Activated CD4-positive, alpha-beta T cell treated with anti-CD3 and anti-CD28 coated beads, Interleukin-10, Interleukin-2, amounts not matched to agents 100 ng/mL and 50 ng/mL, durations not matched to agents 16 hours and 8 hours (primary cell): ENCODE measurements around the gene UAP1.
A peak's percentile ranks its signal among the peaks of the same experiment; 100 is the strongest.

Experiments
- DNase-seq: peaks from one replicate; pipeline ENCODE4 v3.0.0-alpha.2; 2020

The UAP1 gene

DNA sequence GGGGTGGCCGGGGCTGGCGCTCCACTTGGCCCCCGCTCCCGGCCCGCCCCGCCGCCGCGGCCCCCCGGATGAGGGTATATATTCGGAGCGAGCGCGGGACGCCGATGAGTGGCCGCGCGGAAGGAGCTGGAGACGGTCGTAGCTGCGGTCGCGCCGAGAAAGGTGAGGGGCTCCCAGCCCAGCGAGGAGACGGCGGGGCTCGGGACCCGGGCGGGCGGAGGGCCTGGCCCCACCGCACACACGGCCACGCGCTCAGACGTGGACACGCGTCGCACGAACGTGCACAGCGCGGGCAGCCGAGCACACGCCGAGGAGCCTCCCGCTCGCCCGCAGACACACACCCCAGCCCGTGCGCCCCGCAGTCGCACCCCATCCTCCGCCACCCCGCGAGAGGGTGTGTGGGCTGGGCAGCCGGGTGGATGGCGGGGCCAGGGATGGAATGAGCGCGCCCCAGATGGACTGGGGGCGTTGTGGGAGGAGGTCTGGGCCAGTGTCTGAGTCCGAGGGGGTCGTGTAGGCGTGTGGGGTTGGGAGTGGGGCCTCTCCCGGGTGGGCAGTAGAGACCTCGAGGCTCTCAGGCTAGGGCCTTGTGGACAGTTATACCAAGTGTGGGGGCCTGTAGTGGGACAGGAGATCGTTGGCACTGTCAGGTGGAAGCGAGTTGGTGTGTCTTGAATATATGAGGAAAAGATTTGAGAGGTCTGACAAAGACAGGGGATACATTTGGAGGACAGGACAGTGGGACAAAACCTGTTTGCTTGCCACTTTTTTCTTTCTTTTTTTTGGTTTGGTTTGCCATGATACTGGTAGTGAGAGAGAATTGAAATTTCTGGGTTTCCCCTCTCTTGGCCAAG is at the start of gene UAP1:
Gene UAP1 (plus strand): TSS at position 107 of the 854 bp plus-strand sequence. CDS start 4,347 bp downstream, outside the sequence.
- no peak for DNase-seq

GRCh38 chr1:162527314-162527713 is 34.2 kb upstream of the UAP1 start:
- DNase-seq = no peak

DNA sequence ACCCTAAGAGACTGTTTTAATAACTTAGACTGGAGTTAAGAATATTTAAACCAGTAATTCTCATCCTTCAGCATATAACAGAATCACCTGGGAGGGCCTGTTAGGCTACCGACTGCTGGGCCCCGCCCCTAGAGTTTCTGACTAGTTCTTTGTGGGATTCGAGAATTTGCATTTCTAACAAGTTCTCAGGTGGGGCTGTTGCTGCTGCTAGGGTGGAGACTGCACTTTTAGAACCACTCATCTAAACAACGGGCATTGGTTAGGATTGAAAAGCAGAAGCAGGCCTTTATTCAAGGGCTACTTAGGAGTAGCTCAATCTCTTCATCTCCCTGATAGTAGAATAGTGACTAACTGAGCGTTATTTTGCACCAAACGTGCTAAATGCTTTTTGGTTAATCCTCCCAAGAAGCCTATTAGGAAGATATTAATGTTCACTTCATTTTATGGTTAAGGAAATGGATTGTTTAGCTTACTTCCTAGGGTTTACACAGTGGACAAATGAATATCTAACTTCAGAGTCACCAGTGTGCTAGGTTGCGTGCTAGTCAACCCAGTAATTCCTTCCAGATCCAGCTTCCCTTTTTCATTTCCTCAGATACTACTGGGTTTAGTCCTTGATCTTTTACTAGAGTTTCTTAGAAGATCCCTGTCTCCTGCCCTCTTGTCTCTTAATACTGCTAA is 31.1 kb upstream of the UAP1 start:
- no peak for DNase-seq

DNA sequence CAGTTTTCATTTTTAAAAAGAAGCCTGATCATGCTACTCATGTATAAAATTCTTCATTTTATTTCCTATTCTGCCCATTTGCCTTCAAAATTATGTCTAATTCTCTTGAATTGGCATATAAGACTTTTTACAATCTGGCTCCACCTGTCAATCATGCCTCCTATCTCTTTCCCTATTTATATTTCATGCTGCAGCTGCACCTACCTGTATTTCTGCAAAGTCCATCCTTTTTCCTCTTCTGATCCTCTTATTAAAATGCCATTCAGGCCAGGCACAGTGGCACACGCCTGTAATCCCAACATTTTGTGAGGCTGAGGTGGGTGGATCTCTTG is 30.6 kb upstream of the UAP1 start:
- no peak for DNase-seq

- DNase-seq = no peak
Measured at GRCh38 chr1:162535501-162535900, 26.0 kb upstream of the UAP1 start.

DNA sequence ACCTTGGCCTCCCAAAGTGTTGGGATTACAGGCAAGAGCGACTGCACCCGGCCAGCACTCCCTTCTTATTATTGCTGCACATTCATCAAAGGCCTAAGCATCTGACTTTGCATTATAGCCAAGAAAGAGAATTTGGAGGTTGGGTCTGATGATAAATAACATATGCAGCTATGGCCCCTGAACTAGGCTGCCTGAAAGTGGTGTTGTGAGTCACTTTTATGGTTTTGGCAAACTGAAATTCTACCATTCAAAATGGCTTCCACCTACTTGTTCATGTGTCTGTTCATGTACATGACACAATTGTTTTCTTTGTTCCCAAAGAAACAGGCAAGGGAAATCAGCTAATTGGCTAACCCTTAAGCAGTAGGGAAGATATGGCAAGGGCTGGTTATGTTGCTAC is 25.0 kb upstream of the UAP1 start:
- peak; percentile 50 for DNase-seq

GRCh38 chr1:162537216-162537615 is 24.3 kb upstream of the UAP1 start:
- no peak for DNase-seq

- DNase-seq = peak; percentile 73
Measured at GRCh38 chr1:162538815-162539431, 22.6 kb upstream of the UAP1 start.

GRCh38 chr1:162541619-162542141 is 19.8 kb upstream of the UAP1 start:
- no peak for DNase-seq

DNA sequence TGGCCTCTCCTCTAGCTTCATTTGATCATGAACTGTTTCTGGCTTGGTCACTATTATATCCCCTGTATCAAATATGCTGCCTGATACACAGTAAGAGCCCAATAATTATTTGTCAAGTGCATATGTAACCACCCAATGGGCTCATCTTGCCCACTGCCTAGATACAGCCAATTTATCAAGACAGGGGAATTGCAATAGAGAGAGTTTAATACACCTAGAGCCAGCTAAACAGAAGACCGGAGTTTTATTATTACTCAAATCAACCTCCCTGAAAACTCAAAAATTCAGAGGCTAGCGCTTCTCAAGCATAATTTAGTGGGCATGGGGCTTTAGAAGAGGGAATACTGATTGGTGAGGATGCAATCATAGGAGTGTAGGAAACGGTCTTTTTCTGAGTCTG is 18.3 kb upstream of the UAP1 start:
- no peak for DNase-seq

DNA sequence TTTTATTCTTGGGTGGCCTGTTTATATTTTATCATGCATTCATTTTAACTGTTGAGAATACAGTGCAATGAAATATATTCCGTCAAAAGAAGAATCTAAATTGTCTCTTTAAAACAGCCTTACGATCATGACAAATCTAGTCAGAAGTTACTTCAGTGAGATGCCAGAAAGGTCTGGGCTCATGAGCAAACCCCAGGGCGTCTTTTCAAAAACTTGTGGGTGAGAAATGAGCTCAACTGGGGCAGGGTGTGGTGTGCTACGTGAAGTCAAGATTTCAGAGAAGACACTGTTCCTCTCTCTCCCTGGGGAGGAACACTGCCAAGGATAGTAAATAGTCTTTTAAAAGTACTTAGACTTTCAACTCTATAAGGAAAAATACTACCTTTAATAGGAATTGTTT is 13.4 kb upstream of the UAP1 start:
- DNase-seq = peak; percentile 30

GRCh38 chr1:162549001-162549400 is 12.5 kb upstream of the UAP1 start:
- no peak for DNase-seq

GRCh38 chr1:162550925-162551324 is 10.6 kb upstream of the UAP1 start:
- DNase-seq = no peak

- no peak for DNase-seq
Measured at GRCh38 chr1:162551969-162552683, 9.4 kb upstream of the UAP1 start.

DNA sequence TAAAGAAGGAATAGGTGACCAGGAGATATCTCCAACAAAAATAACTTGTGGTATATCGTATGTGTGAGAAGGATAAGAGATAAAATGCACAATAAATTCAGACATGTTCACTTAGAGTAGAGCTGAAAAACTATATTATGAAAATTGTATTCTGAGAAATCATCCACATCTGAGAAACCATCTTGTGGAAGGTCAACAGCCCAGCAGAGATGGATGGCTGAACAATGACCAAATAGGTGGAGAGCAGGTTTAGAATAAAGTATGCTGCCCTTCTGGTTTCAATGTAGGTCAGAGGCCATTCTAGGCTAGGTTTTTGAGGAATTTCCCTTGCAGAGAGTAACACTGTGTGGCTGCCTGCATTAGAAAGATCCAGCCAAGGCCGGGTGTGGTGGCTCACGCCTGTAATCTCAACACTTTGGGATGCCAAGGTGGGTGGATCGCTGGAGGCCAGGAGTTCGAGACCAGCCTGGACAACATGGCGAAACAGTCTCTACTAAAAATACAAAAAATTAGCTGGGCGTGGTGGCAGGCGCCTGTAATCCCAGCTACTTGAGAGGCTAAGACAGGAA is 8.8 kb upstream of the UAP1 start:
- no peak for DNase-seq

- no peak for DNase-seq
Measured at GRCh38 chr1:162554258-162554657, 7.3 kb upstream of the UAP1 start.

GRCh38 chr1:162557536-162557935 is 4.0 kb upstream of the UAP1 start:
- no peak for DNase-seq

DNA sequence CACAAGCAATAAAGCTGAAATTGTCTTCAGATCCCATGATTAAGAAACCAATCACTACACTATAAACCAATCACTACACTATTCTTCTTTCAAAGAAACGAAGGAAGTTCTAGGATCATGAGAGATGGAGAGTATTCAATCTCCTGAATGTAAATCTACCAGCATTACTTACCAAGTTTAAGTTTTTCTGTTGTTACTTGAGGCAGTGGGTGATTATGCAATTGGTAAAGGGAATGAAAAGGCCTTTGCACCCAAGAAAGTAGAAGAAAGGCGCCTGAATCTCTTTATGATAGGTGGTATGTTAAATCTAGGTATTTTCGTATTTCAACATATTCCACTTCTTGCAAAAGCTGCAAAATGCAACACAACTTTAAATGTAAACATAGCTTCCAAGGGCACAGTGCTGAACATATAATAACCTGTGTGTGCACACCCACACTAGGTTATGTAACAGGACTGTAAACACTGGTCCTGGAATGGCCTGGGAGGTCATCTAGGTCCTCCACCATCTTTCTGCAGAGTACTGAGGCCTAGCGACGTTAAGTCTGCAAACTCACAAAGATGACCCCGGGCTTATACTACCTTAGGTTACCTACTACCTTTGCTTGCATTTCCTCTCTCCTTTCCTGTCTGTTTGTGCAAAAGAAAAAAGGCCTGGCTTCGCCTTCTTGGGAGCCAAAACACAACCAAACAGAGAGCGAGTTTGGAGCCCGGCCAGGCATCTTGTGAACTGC is 1.1 kb upstream of the UAP1 start:
- no peak for DNase-seq

DNA sequence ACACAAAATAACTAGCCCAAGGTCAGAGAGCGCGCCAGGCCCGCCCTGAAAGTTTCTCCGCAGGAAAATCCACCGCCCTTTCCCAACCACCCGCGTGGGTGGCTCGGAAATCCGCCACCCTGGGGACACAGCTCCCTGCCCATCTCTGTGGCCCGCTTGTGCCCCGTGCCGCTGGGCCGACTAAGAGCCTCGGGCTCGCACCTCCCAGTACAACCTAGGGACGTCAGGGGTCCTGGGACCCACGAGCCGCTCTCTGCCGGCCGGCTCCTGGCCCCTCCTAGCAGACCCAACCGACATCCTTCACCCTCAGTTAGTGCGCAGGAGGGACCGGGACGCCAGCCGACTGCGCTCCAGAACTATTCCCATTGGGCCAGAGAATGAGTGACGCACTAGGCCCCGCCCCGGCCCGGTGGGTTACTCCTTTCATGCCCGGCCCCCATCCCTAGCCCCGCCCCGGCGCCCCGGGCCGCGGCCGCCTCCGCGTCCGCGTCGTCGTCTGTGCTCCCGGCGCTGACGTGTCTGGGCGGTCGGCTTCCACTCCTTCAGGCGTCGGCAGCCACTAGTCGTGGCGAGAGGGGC is 396 bp upstream of the UAP1 start:
- DNase-seq = peak; percentile 98

DNA sequence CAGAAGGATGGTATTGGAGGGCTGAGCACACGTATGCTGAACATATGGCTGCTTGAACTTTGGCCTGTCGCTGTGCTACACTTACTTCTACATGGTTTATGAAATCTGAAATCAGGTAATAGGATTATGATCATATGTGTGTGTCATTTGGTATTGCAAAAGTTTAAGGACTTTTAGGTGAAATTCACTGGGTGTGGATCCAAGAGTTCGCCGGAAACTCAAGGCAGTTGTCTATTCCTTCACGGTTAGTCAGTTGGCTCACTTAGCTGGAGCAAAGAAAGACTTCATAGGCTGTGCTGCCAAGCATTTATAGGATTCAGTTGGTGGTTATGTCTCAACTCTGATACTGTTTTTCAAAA is 927 bp downstream of the UAP1 start:
- DNase-seq = peak; percentile 6

DNA sequence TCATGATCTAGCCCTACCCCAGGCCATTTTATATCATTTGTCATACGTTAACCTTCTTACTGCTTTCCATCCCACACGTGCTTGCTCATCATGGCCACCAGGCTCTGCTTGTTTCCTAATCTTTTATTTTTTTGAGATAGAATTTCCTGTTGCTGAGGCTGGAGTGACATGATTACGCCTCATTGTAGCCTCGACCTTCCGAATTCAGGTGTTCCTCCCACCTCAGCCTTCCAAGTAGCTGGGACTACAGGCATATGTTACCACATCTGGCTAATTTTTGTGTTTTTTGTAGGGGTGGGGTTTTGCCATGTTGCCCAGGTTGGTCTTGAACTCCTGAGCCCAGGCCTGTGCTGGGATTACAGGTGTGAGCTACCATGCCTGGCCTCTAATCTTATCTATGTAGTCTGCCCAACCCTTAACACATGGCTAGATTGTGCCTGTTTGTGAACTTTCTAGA is 3.3 kb downstream of the UAP1 start:
- DNase-seq = no peak

- DNase-seq = peak; percentile 37
Measured at GRCh38 chr1:162565460-162565859, 3.9 kb downstream of the UAP1 start.
